PC-9 (cell line): ENCODE data around the gene MACROH2A1.

Source experiments
- CTCF ChIP-seq: fragments of 200-600 bp; sonication (generic); conservative IDR thresholded peaks from 2 replicates; pipeline ENCODE4 v1.6.1; 2017; ENCODE audit warnings: mixed run types, antibody characterized with exemption, mild to moderate bottlenecking, moderate library complexity
- EZH2 ChIP-seq: fragments of 200-600 bp; sonication (generic); IDR thresholded peaks from 2 replicates; pipeline ENCODE4 v1.8.0; 2017; ENCODE audit warnings: antibody characterized with exemption, low read depth

GRCh38 chr5:135318924-135319323 lies 80.1 kb downstream of the MACROH2A1 start:
- TF ChIP-seq CTCF (no peak), EZH2 (no peak)
